SK-N-SH treated with all-trans-retinoic acid at 6 μM for 48 hours (cell line): ENCODE data around the gene AKAP9.

ENCODE experiments used
- ATAC-seq: fragments of 200-7000 bp; cut with Tn5 transposase; 3 replicates; pipeline ENCODE4 v1.9.1; 2020; ENCODE audit warnings: mild to moderate bottlenecking, moderate library complexity
- BACH2 ChIP-seq: fragments of 250-450 bp; sonication (Bioruptor Pico); IDR thresholded peaks from 2 replicates; pipeline ENCODE4 v1.9.0; 2021; ENCODE audit warnings: mild to moderate bottlenecking, borderline replicate concordance
- CSDC2 ChIP-seq: fragments of 250-450 bp; sonication (Bioruptor Pico); IDR thresholded peaks from 2 replicates; pipeline ENCODE4 v1.5.0; 2020; ENCODE audit warnings: mild to moderate bottlenecking, moderate library complexity
- ESRRG ChIP-seq: fragments of 250-450 bp; sonication (Bioruptor Pico); IDR thresholded peaks from 2 replicates; pipeline ENCODE4 v1.6.1; 2021; ENCODE audit warnings: mild to moderate bottlenecking
- GLIS3 ChIP-seq: fragments of 250-450 bp; sonication (Bioruptor Pico); IDR thresholded peaks from 2 replicates; pipeline ENCODE4 v1.5.0; 2020; ENCODE audit warnings: mild to moderate bottlenecking, moderate library complexity
- ISL1 ChIP-seq: fragments of 250-450 bp; sonication (Bioruptor Pico); IDR thresholded peaks from 2 replicates; pipeline ENCODE4 v2.1.2; 2022; ENCODE audit warnings: mild to moderate bottlenecking, moderate library complexity
- OSR1 ChIP-seq: fragments of 250-450 bp; sonication (Bioruptor Pico); IDR thresholded peaks from 2 replicates; pipeline ENCODE4 v1.8.0; 2022; ENCODE audit warnings: moderate library complexity, mild to moderate bottlenecking, inconsistent platforms
- PPARA ChIP-seq: fragments of 250-450 bp; sonication (Bioruptor Pico); IDR thresholded peaks from 2 replicates; pipeline ENCODE4 v1.5.0; 2020; ENCODE audit warnings: mild to moderate bottlenecking, borderline replicate concordance
- SNAI2 ChIP-seq: fragments of 250-450 bp; sonication (Bioruptor Pico); IDR thresholded peaks from 2 replicates; pipeline ENCODE4 v1.5.0; 2020; ENCODE audit warnings: mild to moderate bottlenecking, moderate library complexity
- TOX ChIP-seq: fragments of 250-450 bp; sonication (Bioruptor Pico); IDR thresholded peaks from 2 replicates; pipeline ENCODE4 v1.8.0; 2021; ENCODE audit warnings: mild to moderate bottlenecking, moderate library complexity, borderline replicate concordance
- ZFP3 ChIP-seq: fragments of 250-450 bp; sonication (Bioruptor Pico); IDR thresholded peaks from 2 replicates; pipeline ENCODE4 v1.5.0; 2020; ENCODE audit warnings: mild to moderate bottlenecking, moderate library complexity
- ZFP30 ChIP-seq: fragments of 450-650 bp; formaldehyde crosslinking; IDR thresholded peaks from 2 replicates; pipeline ENCODE4 v1.5.0; 2022; ENCODE audit warnings: mild to moderate bottlenecking, moderate library complexity
- TF ChIP-seq, protein P1 (sequence below): fragments of 250-450 bp; sonication (Bioruptor Pico); IDR thresholded peaks from 2 replicates; pipeline ENCODE4 v1.5.1; 2020; ENCODE audit warnings: low read depth, mild to moderate bottlenecking, moderate library complexity
- TF ChIP-seq, protein P2 (sequence below): fragments of 250-450 bp; sonication (Bioruptor Pico); IDR thresholded peaks from 2 replicates; pipeline ENCODE4 v1.8.0; 2021; ENCODE audit warnings: low read depth, mild to moderate bottlenecking, moderate library complexity, borderline replicate concordance
- TF ChIP-seq, protein P3 (sequence below): fragments of 250-450 bp; sonication (Bioruptor Pico); IDR thresholded peaks from 2 replicates; pipeline ENCODE4 v1.5.0; 2020; ENCODE audit warnings: mild to moderate bottlenecking, moderate library complexity
- TF ChIP-seq, protein P4 (sequence below): fragments of 250-450 bp; sonication (Bioruptor Pico); IDR thresholded peaks from 2 replicates; pipeline ENCODE4 v1.8.0; 2020; ENCODE audit warnings: mild to moderate bottlenecking, moderate library complexity, borderline replicate concordance
- TF ChIP-seq, protein P5 (sequence below): fragments of 250-450 bp; sonication (Bioruptor Pico); IDR thresholded peaks from 2 replicates; pipeline ENCODE4 v1.5.1; 2021; ENCODE audit warnings: mild to moderate bottlenecking, moderate library complexity

AKAP9 gene

DNA sequence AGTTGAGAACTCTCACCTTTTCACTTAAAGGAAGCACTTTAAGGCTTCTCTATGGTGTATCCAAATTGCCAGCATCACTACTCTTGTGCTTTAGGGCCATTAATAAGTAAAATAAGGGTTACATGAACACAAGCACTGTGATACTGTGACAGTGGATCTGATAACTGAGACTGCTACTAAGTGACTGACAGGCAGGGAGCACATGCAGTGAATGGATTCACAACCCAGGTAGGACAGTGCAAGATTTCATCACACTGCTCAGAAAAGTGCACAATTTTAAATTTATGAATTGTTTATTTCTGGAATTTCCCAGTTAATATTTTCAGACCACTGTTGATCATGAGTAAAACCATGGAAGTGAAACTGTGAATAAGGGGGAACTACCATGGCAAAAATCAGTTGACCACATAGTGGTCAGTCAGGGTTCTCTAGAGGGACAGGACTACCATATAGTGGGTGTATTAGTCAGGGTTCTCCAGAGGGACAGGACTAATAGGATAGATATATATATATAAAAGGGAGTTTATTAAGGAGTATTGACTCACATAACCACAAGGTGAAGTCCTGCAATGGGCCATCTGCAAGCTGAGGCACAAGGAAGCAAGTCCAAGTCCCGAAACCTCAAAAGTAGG, 214.6 kb downstream of the AKAP9 start:
- TF ChIP-seq, protein P1, sequence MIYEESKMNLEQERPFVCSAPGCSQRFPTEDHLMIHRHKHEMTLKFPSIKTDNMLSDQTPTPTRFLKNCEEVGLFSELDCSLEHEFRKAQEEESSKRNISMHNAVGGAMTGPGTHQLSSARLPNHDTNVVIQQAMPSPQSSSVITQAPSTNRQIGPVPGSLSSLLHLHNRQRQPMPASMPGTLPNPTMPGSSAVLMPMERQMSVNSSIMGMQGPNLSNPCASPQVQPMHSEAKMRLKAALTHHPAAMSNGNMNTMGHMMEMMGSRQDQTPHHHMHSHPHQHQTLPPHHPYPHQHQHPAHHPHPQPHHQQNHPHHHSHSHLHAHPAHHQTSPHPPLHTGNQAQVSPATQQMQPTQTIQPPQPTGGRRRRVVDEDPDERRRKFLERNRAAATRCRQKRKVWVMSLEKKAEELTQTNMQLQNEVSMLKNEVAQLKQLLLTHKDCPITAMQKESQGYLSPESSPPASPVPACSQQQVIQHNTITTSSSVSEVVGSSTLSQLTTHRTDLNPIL (CRISPR knock-in tag), result no peak
- TF ChIP-seq PPARA (CRISPR knock-in tag) (no peak), TOX (CRISPR knock-in tag) (no peak), GLIS3 (CRISPR knock-in tag) (no peak)
- TF ChIP-seq, protein P2, sequence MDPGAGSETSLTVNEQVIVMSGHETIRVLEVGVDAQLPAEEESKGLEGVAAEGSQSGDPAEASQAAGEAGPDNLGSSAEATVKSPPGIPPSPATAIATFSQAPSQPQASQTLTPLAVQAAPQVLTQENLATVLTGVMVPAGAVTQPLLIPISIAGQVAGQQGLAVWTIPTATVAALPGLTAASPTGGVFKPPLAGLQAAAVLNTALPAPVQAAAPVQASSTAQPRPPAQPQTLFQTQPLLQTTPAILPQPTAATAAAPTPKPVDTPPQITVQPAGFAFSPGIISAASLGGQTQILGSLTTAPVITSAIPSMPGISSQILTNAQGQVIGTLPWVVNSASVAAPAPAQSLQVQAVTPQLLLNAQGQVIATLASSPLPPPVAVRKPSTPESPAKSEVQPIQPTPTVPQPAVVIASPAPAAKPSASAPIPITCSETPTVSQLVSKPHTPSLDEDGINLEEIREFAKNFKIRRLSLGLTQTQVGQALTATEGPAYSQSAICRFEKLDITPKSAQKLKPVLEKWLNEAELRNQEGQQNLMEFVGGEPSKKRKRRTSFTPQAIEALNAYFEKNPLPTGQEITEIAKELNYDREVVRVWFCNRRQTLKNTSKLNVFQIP, result no peak
- TF ChIP-seq, protein P3, sequence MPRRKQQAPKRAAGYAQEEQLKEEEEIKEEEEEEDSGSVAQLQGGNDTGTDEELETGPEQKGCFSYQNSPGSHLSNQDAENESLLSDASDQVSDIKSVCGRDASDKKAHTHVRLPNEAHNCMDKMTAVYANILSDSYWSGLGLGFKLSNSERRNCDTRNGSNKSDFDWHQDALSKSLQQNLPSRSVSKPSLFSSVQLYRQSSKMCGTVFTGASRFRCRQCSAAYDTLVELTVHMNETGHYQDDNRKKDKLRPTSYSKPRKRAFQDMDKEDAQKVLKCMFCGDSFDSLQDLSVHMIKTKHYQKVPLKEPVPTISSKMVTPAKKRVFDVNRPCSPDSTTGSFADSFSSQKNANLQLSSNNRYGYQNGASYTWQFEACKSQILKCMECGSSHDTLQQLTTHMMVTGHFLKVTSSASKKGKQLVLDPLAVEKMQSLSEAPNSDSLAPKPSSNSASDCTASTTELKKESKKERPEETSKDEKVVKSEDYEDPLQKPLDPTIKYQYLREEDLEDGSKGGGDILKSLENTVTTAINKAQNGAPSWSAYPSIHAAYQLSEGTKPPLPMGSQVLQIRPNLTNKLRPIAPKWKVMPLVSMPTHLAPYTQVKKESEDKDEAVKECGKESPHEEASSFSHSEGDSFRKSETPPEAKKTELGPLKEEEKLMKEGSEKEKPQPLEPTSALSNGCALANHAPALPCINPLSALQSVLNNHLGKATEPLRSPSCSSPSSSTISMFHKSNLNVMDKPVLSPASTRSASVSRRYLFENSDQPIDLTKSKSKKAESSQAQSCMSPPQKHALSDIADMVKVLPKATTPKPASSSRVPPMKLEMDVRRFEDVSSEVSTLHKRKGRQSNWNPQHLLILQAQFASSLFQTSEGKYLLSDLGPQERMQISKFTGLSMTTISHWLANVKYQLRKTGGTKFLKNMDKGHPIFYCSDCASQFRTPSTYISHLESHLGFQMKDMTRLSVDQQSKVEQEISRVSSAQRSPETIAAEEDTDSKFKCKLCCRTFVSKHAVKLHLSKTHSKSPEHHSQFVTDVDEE (CRISPR knock-in tag), result no peak
- TF ChIP-seq, protein P4, sequence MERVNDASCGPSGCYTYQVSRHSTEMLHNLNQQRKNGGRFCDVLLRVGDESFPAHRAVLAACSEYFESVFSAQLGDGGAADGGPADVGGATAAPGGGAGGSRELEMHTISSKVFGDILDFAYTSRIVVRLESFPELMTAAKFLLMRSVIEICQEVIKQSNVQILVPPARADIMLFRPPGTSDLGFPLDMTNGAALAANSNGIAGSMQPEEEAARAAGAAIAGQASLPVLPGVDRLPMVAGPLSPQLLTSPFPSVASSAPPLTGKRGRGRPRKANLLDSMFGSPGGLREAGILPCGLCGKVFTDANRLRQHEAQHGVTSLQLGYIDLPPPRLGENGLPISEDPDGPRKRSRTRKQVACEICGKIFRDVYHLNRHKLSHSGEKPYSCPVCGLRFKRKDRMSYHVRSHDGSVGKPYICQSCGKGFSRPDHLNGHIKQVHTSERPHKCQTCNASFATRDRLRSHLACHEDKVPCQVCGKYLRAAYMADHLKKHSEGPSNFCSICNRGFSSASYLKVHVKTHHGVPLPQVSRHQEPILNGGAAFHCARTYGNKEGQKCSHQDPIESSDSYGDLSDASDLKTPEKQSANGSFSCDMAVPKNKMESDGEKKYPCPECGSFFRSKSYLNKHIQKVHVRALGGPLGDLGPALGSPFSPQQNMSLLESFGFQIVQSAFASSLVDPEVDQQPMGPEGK (CRISPR knock-in tag), result no peak
- no peak for ATAC-seq

DNA sequence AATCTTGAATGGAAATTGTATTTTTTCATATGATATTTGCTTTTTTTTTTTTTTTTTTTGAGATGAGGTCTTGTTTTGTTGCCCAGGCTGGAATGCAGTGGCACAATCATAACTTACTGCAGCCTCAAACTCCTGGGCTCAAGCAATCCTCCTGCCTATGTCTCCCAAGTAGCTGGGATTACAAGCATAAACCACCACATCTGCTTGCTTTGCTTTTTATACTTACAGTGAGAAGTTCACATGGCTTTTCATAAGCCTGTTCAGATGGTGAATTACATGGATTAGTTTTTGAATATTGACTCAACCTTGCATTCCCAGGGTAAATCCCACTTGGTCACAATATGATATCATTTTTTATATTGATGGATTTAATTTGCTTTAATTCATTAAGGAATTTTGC, 216.3 kb downstream of the AKAP9 start:
- no peak for TF ChIP-seq SNAI2 (CRISPR knock-in tag)
- TF ChIP-seq, protein P5, sequence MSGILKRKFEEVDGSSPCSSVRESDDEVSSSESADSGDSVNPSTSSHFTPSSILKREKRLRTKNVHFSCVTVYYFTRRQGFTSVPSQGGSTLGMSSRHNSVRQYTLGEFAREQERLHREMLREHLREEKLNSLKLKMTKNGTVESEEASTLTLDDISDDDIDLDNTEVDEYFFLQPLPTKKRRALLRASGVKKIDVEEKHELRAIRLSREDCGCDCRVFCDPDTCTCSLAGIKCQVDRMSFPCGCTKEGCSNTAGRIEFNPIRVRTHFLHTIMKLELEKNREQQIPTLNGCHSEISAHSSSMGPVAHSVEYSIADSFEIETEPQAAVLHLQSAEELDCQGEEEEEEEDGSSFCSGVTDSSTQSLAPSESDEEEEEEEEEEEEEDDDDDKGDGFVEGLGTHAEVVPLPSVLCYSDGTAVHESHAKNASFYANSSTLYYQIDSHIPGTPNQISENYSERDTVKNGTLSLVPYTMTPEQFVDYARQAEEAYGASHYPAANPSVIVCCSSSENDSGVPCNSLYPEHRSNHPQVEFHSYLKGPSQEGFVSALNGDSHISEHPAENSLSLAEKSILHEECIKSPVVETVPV (CRISPR knock-in tag), result no peak
- TF ChIP-seq CSDC2, result no peak
- TF ChIP-seq, protein P1 (CRISPR knock-in tag), result no peak
- TF ChIP-seq, protein P2, result no peak
- TF ChIP-seq ESRRG (CRISPR knock-in tag), result no peak
- no peak for TF ChIP-seq ISL1 (CRISPR knock-in tag)
- no peak for TF ChIP-seq ZFP3 (CRISPR knock-in tag)
- no peak for TF ChIP-seq OSR1 (CRISPR knock-in tag)
- TF ChIP-seq, protein P4 (CRISPR knock-in tag), result no peak
- TF ChIP-seq BACH2 (CRISPR knock-in tag), result no peak
- TF ChIP-seq ZFP30 (CRISPR knock-in tag), result no peak

More for the DNA sequence above, 216.3 kb downstream of the AKAP9 start:
- ATAC-seq, result no peak
